Smooth muscle cell of the coronary artery (primary cell): Measurements from ENCODE around the gene SCAMP3. TPM values are rescaled to one million over a fixed set of nuclear protein-coding genes. Genes with fewer than 3 reads are reported as not detected.

Experiments used
- total RNA-seq: library from RNA; depleted of rRNA; stranded (reverse); fragments of >200 nt; gene quantifications from 2 replicates; pipeline ENCODE4 v1.2.3, GENCODE V29; 2014; ENCODE audit warnings: low replicate concordance

The SCAMP3 gene
- 16.7 and 30.7 TPM in 2 replicates for total RNA-seq

DNA sequence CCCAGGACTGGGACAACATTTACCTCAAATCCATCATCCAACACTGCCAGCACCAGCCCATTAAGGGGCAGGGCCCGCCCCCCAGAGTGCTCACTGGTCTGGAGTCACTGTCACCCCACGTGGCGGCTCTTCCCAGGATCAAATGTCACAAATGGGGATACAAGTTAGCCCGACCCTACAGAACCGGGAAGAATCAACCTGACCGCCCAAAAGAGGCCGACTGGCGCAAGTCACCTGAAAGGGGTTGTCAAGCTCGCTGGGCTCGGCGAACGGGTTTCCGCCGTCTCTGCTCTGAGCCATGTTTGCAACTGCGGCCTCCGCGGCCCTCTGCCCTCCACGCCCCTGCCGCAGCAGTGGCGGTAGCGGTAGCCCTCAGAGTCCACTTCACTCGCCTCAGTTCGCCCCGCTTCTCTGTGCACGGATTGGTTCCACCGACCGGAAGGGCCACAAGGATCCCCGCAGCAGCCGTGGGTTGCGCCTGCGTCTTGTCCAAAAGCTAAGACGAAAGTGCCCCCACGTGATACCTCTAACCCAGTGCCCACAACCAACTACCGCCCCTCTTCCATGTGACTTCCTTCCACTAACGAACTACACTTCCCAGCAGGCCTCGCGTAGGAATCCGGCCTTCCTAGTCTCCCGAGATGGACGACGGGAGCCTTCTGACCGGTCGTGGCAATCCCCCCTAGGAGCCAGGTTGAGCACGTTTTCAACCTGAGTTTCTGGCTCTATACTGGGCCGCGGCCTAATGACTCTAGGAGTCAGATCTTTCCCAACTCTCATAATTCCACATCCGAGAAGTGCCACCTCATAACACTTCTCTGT lies at the start of gene SCAMP3:
TSS of gene SCAMP3 (minus strand) at position 509 of the 822 bp plus-strand sequence. CDS start at position 300, 209 bp downstream.

DNA sequence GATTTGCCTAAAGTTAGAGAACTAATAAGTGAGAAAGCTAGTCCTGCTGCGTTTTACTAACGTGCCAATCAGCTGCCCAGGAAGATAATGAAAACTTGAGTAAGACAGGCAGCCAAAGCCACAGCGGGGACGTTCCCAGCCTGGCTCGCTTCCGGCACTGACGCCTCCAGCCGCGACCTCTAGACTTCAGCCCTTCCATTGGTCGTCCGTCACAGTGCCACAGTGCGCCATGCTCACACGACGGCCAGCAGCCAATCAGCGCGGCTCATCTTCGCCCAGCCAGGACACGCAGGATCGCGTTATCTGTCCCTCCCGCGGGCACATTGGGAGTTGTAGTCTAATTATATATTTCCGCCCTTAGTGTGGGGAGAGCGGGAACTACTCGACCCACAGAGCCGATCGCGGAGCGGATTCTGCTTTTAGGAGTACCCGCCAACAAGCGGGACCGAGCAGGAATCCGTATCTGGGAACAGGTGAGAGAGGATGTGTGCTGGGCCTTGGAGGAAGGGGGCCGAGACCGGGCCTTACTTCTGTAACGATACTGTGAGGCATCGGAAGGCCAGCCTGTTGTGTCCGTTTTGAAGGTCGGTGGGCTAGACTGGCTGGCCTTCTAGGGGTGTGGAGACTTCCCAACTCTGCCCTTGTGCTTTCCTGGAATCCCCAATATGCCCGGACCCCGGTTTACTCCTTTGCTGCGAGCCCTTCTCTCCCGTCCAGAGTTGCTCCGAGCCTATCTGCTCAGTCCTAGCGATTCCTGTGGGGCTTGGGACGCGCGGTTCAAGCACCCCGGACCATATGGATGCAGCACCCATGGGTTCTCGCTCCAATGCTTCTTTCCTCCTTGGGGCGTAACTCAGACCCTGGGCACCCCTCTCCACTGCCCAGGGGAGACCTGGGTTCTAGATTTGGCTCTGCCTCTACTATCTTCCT lies 46.6 kb upstream of the SCAMP3 start, which contains the start of gene FDPS:
TSS of gene FDPS (plus strand) at position 374 of the 930 bp plus-strand sequence. CDS start 924 bp downstream, outside the sequence.

DNA sequence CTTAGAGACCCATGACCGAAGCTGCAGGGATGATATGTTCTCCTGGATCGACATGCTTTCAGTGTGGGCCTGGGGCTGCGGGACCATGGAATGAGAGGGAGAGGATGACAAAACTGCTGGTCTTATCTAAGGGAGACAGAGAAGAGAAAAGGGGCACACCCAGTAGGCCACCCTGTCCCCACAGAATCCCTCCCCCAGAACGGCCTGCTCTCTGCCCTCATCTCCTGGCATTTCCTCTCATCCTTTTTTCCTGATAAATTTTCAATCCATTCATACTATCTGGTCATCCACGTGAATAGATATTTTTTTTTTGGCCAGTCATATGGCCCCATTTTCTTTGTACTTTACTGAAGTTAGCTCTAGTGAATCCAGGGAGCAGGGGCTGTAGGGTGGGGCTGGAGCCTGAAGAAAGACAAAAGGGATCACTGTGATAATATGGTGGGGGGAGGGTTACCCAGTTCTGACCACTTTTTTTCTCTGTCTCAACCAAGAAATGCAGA lies 39.2 kb upstream of the SCAMP3 start, which contains the start of gene PKLR:
TSS of gene PKLR (minus strand) at position 97 of the 500 bp plus-strand sequence. CDS start at position 54, 43 bp downstream.

GRCh38 chr1:155277070-155277901 lies 15.1 kb upstream of the SCAMP3 start, which contains the start of gene HCN3:
Gene HCN3, plus strand, starts transcription at chr1:155277463. Its CDS starts 128 bp downstream, at chr1:155277591.

GRCh38 chr1:155273343-155274245 lies 11.4 kb upstream of the SCAMP3 start, which contains the start of gene CLK2:
Gene CLK2, minus strand, starts transcription at chr1:155273504. Its CDS starts 2,527 bp downstream, at chr1:155270977.

DNA sequence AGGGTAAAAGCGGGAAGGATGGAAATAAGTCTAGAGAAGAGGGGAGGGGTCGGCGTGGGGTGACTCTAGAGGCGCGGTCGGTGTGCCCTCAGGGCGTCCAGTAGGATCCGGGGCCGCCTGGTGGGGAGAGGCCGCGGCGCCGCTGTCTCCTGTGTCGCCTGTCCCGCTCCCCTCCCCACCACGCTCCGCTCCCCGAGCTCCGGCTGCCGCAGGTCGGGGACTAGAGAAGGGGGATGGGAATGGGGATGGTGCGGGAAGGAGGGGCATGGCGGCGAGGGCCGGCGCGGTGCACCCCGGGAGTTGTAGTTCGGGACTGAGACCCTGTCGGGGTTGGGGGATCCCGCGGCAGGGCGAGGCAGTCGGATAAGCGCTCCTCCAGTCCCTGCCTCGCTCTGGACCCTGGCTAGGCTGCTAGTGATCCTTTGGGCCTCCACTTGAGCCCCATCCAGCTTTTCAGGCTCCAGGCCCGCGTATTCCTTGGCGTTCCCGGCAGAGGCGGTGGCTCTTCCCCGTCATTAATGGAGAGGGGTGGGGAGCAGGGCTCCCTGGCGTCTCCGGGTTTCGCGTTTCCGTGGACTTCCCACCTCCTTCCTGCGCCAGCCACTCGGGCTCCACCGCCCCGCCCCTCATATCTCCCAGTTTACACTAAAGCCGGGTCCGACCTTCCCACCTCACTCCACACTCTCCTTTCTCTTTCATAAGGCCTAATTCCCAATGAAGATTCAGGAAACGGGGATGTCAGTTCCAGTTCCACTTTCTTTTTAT lies 6.7 kb downstream of the SCAMP3 start, which contains the start of gene ENTREP3:
TSS of gene ENTREP3 (minus strand) at position 241 of the 765 bp plus-strand sequence. CDS start 606 bp downstream, outside the sequence.

DNA sequence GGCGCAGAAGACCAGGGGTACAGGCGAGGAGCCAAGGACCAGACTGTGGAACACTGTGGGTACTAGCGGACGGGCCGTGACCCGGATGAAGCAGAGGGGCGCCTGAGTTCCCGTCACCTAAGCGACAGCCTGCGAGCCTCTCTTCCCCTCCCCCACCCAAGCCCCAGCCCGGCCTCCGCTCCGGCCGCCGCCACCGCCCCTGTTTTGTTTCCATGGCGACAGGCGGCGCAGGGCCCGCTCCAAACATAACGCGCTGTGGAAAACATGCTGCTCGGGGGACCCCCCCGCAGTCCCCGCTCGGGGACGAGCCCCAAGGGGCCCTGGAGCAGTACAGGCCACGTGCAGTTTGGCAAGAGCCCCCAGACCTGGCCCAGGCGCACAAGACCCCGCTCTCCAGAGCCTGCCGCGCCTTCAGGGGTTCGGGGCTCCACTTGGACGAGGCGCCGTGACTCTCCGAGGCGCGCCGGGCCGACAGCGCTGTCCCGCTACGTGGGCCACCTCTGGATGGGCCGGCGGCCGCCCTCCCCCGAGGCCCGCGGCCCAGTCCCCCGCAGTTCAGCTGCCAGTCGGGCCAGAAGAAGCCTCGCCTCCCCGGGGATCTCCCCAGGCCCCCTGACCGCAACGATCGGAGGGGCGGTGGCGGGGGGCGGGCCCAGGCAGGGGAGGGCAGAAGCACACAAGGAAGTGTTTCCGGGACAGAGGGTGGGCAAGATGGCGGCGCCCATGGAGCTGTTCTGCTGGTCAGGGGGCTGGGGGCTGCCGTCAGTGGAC lies 53.4 kb downstream of the SCAMP3 start, which contains the start of gene MTX1:
TSS of gene MTX1 (plus strand) at position 155 of the 771 bp plus-strand sequence. CDS start at position 265, 110 bp downstream.

GRCh38 chr1:155207806-155208540 lies 54.2 kb downstream of the SCAMP3 start, which contains the start of gene THBS3:
Gene THBS3, minus strand, starts transcription at chr1:155207897. Its CDS starts 21 bp downstream, at chr1:155207876.

Other genes with a start within 250 kb of the SCAMP3 start
- gene DCST2, start 228.6 kb downstream of the SCAMP3 start, total RNA-seq: not detected in 2 replicates
- not detected in 2 replicates for gene DCST1, start 228.5 kb downstream of the SCAMP3 start, total RNA-seq
- 48.2 and 64.5 TPM in 2 replicates for gene ADAM15, start 211.0 kb downstream of the SCAMP3 start, total RNA-seq
- gene EFNA4, start 198.6 kb downstream of the SCAMP3 start, total RNA-seq: 1.8 and 5.7 TPM in 2 replicates
- 0.35 and 0.90 TPM in 2 replicates for gene EFNA3, start 183.5 kb downstream of the SCAMP3 start, total RNA-seq
- gene EFNA1, start 134.5 kb downstream of the SCAMP3 start, total RNA-seq: 0.23 and 4.9 TPM in 2 replicates
- gene SLC50A1, start 126.5 kb downstream of the SCAMP3 start, total RNA-seq: 17.9 and 32.0 TPM in 2 replicates
- gene DPM3, start 121.8 kb downstream of the SCAMP3 start, total RNA-seq: 27.5 and 42.7 TPM in 2 replicates
- gene KRTCAP2, start 89.1 kb downstream of the SCAMP3 start, total RNA-seq: 86.9 and 102 TPM in 2 replicates
- gene TRIM46, start 88.5 kb downstream of the SCAMP3 start, total RNA-seq: 1.5 and 3.5 TPM in 2 replicates
- 35.0 and 52.5 TPM in 2 replicates for gene THBS3, start 54.5 kb downstream of the SCAMP3 start, total RNA-seq
- gene MTX1, start 53.7 kb downstream of the SCAMP3 start, total RNA-seq: 30.1 and 45.6 TPM in 2 replicates
- gene ENTREP3, start 6.9 kb downstream of the SCAMP3 start, total RNA-seq: 2.5 and 3.6 TPM in 2 replicates
- 27.1 and 64.4 TPM in 2 replicates for gene CLK2, start 11.1 kb upstream of the SCAMP3 start, total RNA-seq
- gene HCN3, start 15.1 kb upstream of the SCAMP3 start, total RNA-seq: 0.53 and 1.5 TPM in 2 replicates
- gene PKLR, start 39.1 kb upstream of the SCAMP3 start, total RNA-seq: not detected in 2 replicates
- 100 and 279 TPM in 2 replicates for gene FDPS, start 46.5 kb upstream of the SCAMP3 start, total RNA-seq
- gene RUSC1, start 58.5 kb upstream of the SCAMP3 start, total RNA-seq: 6.0 and 8.2 TPM in 2 replicates